ENCODE measurements around the gene ITPA.

- TF ChIP-seq POLR2A (IDR thresholded peaks at IDR 0.05): no peak
- no peak for TF ChIP-seq CTCF (IDR thresholded peaks at IDR 0.05)
These were observed 47.2 kb upstream of the ITPA start for GRCh38 chr20:3162080-3162611.

All from heart left ventricle (tissue), 13 donors.